H9 (cell line): Measurements from ENCODE around the gene HRAS. TPM values are rescaled to one million over a fixed set of nuclear protein-coding genes. Genes with fewer than 3 reads are reported as not detected.

Experiments
- DNase-seq: peaks from one replicate; pipeline ENCODE4 v3.0.0-alpha.2; 2017
- H2AFZ ChIP-seq: one replicate; pipeline ENCODE4 v1.6.1; 2013; ENCODE audit warnings: mild to moderate bottlenecking, low read length, control low read depth, moderate library complexity
- H2AK5ac ChIP-seq: 2 replicates; pipeline ENCODE4 v1.6.1; 2013; ENCODE audit warnings: low read length, control low read depth, mixed read lengths; ENCODE audit not compliant: insufficient read length
- H2BK120ac ChIP-seq: one replicate; pipeline ENCODE4 v1.6.1; 2013; ENCODE audit warnings: low read depth, mild to moderate bottlenecking, low read length, control low read depth, inconsistent platforms; ENCODE audit not compliant: poor library complexity, severe bottlenecking
- H2BK12ac ChIP-seq: 2 replicates; pipeline ENCODE4 v1.6.1; 2013; ENCODE audit warnings: low read length, control low read depth, mixed read lengths, low read depth; ENCODE audit not compliant: insufficient read length
- H2BK15ac ChIP-seq: 2 replicates; pipeline ENCODE4 v1.6.1; 2013; ENCODE audit warnings: low read depth, low read length, control low read depth
- H2BK20ac ChIP-seq: one replicate; pipeline ENCODE4 v1.6.1; 2013; ENCODE audit warnings: low read depth, mild to moderate bottlenecking, low read length, control low read depth, inconsistent platforms; ENCODE audit not compliant: poor library complexity, severe bottlenecking
- H2BK5ac ChIP-seq: 2 replicates; pipeline ENCODE4 v1.6.1; 2013; ENCODE audit warnings: low read length, control low read depth, mixed read lengths; ENCODE audit not compliant: insufficient read length
- H3K14ac ChIP-seq: 2 replicates; pipeline ENCODE4 v1.6.1; 2013; ENCODE audit warnings: low read length, control low read depth; ENCODE audit not compliant: insufficient read depth
- H3K18ac ChIP-seq: 2 replicates; pipeline ENCODE4 v1.6.1; 2013; ENCODE audit warnings: low read depth, mild to moderate bottlenecking, mixed read lengths, low read length, control low read depth; ENCODE audit not compliant: insufficient read length
- H3K23ac ChIP-seq: 2 replicates; pipeline ENCODE4 v1.6.1; 2013; ENCODE audit warnings: low read length, control low read depth, mixed read lengths, low read depth; ENCODE audit not compliant: insufficient read length
- H3K23me2 ChIP-seq: 2 replicates; pipeline ENCODE4 v1.6.1; 2013; ENCODE audit warnings: low read depth, mild to moderate bottlenecking, mixed read lengths, low read length, control low read depth; ENCODE audit not compliant: insufficient read length, poor library complexity, severe bottlenecking
- H3K27ac ChIP-seq: 2 replicates; pipeline ENCODE4 v1.5.1; 2013; ENCODE audit warnings: low read length, control low read depth, mixed read lengths, low read depth; ENCODE audit not compliant: insufficient read length
- H3K27me3 ChIP-seq: 2 replicates; pipeline ENCODE4 v1.6.1; 2013; ENCODE audit warnings: low read length, control low read depth, inconsistent platforms; ENCODE audit not compliant: insufficient read depth
- H3K4ac ChIP-seq: 2 replicates; pipeline ENCODE4 v1.6.1; 2013; ENCODE audit warnings: low read depth, mild to moderate bottlenecking, control low read depth, inconsistent platforms, low read length, moderate library complexity
- H3K4me1 ChIP-seq: 2 replicates; pipeline ENCODE4 v1.6.1; 2013; ENCODE audit warnings: low read length, control low read depth, inconsistent platforms; ENCODE audit not compliant: insufficient read depth
- H3K4me2 ChIP-seq: 2 replicates; pipeline ENCODE4 v1.6.1; 2013; ENCODE audit warnings: low read length, control low read depth, mixed read lengths; ENCODE audit not compliant: insufficient read length, insufficient read depth
- H3K56ac ChIP-seq: 2 replicates; pipeline ENCODE4 v1.6.1; 2013; ENCODE audit warnings: low read depth, mild to moderate bottlenecking, mixed read lengths, low read length, control low read depth; ENCODE audit not compliant: insufficient read length
- H3K79me1 ChIP-seq: 2 replicates; pipeline ENCODE4 v1.6.1; 2013; ENCODE audit warnings: low read depth, mild to moderate bottlenecking, moderate library complexity, low read length, control low read depth, inconsistent platforms; ENCODE audit not compliant: insufficient read depth, poor library complexity, severe bottlenecking
- H3K79me2 ChIP-seq: 2 replicates; pipeline ENCODE4 v1.6.1; 2013; ENCODE audit warnings: low read length, control low read depth, inconsistent platforms; ENCODE audit not compliant: insufficient read depth
- H3K9ac ChIP-seq: 2 replicates; pipeline ENCODE4 v1.6.1; 2013; ENCODE audit warnings: low read length, control low read depth, mixed read lengths; ENCODE audit not compliant: insufficient read length; ENCODE audit errors: extremely low read depth
- H3K9me3 ChIP-seq: one replicate; pipeline ENCODE4 v1.6.1; 2013; ENCODE audit warnings: low read depth, low read length, inconsistent platforms; ENCODE audit not compliant: control insufficient read depth
- H3T11ph ChIP-seq: one replicate; pipeline ENCODE4 v1.6.1; 2013; ENCODE audit warnings: mild to moderate bottlenecking, low read length, control low read depth, inconsistent platforms
- H4K20me1 ChIP-seq: one replicate; pipeline ENCODE4 v1.6.1; 2013; ENCODE audit not compliant: control insufficient read depth, insufficient read length, insufficient read depth
- H4K5ac ChIP-seq: 2 replicates; pipeline ENCODE4 v1.6.1; 2013; ENCODE audit warnings: low read depth, mild to moderate bottlenecking, mixed read lengths, low read length, control low read depth; ENCODE audit not compliant: insufficient read length
- H4K8ac ChIP-seq: replicated peaks from 2 replicates; pipeline ENCODE4 v1.6.1; 2013; ENCODE audit warnings: low read length, control low read depth, mixed read lengths, low read depth; ENCODE audit not compliant: insufficient read length
- H4K91ac ChIP-seq: 2 replicates; pipeline ENCODE4 v1.6.1; 2013; ENCODE audit warnings: low read depth, mild to moderate bottlenecking, moderate library complexity, mixed read lengths, low read length, control low read depth; ENCODE audit not compliant: insufficient read length
- H3K27ac Mint-ChIP-seq, 3 experiments: 2 replicates in 2 of 3; 3 replicates in 1 of 3; pipeline ENCODE4 v1.8.0; 2020 to 2021; ENCODE audit warnings: mixed read lengths in 3 of 3, mild to moderate bottlenecking in 1 of 3, moderate library complexity in 1 of 3
- H3K27me3 Mint-ChIP-seq: 2 replicates; pipeline ENCODE4 v1.8.0; 2021; ENCODE audit warnings: low read depth, mild to moderate bottlenecking, moderate library complexity, mixed read lengths
- H3K36me3 Mint-ChIP-seq, 3 experiments: 2 replicates in 2 of 3; 3 replicates in 1 of 3; pipeline ENCODE4 v1.8.0; 2020 to 2021; ENCODE audit warnings: low read depth in 3 of 3, mixed read lengths in 3 of 3; ENCODE audit not compliant: insufficient read depth in 1 of 3
- H3K4me1 Mint-ChIP-seq, 2 experiments: 2 replicates each; pipeline ENCODE4 v1.8.0; 2020; ENCODE audit warnings: mixed read lengths in 2 of 2
- H3K4me3 Mint-ChIP-seq, 2 experiments: 2 replicates in 1 of 2; 3 replicates in 1 of 2; pipeline ENCODE4 v1.8.0; 2020 to 2021; ENCODE audit warnings: mild to moderate bottlenecking in 2 of 2, mixed read lengths in 2 of 2, moderate library complexity in 1 of 2
- H3K9me3 Mint-ChIP-seq, 2 experiments: 2 replicates in 1 of 2; 3 replicates in 1 of 2; pipeline ENCODE4 v1.8.0; 2020; ENCODE audit warnings: mild to moderate bottlenecking in 2 of 2, mixed read lengths in 2 of 2, moderate library complexity in 1 of 2
- CTCF ChIP-seq: fragments of 200-600 bp; sonication (generic); conservative IDR thresholded peaks from 3 replicates; pipeline ENCODE4 v1.8.0; 2021; ENCODE audit warnings: antibody characterized with exemption, mild to moderate bottlenecking
- WGBS: extraction: QIAGEN DNeasy Blood & Tissue Kit; methylation state at CpG from one replicate; pipeline ENCODE4 v1.1.7; 2013; ENCODE audit warnings: missing lambda C conversion rate, low lambda C conversion rate, mixed read lengths; ENCODE audit not compliant: insufficient read length; ENCODE audit errors: extremely low coverage; 5-methylcytosine and 5-hydroxymethylcytosine counted together
- total RNA-seq: library from RNA; stranded (reverse); gene quantifications from 2 replicates; pipeline ENCODE4 v1.2.1, GENCODE V29; 2021

The HRAS gene
- total RNA-seq, 1 experiment from 2014 or later, result 61.8 TPM

GRCh38 chr11:545171-545570, 9.8 kb upstream of the HRAS start:
- Histone ChIP-seq H3K79me2 (no peaks in the 10 kb centered on the region), H3K23me2 (no peaks in the 10 kb centered on the region), H3K23ac (no peak overlapping the region), H3K56ac (no peak overlapping the region), H3K79me1 (no peaks in the 10 kb centered on the region), H3K9me3 (no peaks in the 10 kb centered on the region), H3K18ac (no peak overlapping the region), H2AK5ac (no peak overlapping the region), H2BK12ac (no peak overlapping the region), H3K4me1 (no peaks in the 10 kb centered on the region), H2BK20ac (no peak overlapping the region), H2BK120ac (no peak overlapping the region), H3K4ac (no peak overlapping the region), H4K5ac (no peak overlapping the region), H3K14ac (no peak overlapping the region), H3K9ac (no peak overlapping the region), H3K4me2 (no peak overlapping the region), H3K27ac (no peak overlapping the region), H2BK15ac (no peak overlapping the region), H4K8ac (no peak overlapping the region), H2AFZ (no peak overlapping the region), H3T11ph (no peak overlapping the region), H4K20me1 (no peaks in the 10 kb centered on the region), H2BK5ac (no peak overlapping the region), H3K27me3 (no peaks in the 10 kb centered on the region), H4K91ac (no peak overlapping the region)
- WGBS, result no CpG with 5 or more reads among the region's 11 CpGs
- Mint-ChIP-seq H3K27ac (no peak overlapping the region), H3K4me1 (peaks cover 3 to 5% of the 10 kb centered on the region in 2 experiments; a peak in 2 of 4 replicates), H3K36me3 (peaks cover 2 to 7% (median 5%) of the 10 kb centered on the region in 3 experiments; a peak in 5 of 7 replicates), H3K9me3 (peaks cover 0 to 2% of the 10 kb centered on the region in 2 experiments; a peak in 2 of 5 replicates), H3K27me3 (peaks cover 3% of the 10 kb centered on the region; the same call in 1 of the 2 replicates), H3K4me3 (no peak overlapping the region)
- no peak for TF ChIP-seq CTCF
- DNase-seq, result no peak
